GM18870 (cell line): ENCODE results near the gene PHACTR4.
"Not testable (repeated sequence)": the region's sequence is repeated elsewhere in the genome, so short reads cannot be mapped to it uniquely, and the experiment has no call there.

Source experiments
- ATAC-seq: cut with Tn5 transposase; IDR thresholded peaks from one replicate; pipeline ENCODE4 v1.9.1; 2021; ENCODE audit warnings: moderate library complexity; ENCODE audit not compliant: unreplicated experiment

Gene PHACTR4

GRCh38 chr1:28428012-28428411, 58.5 kb downstream of the PHACTR4 start:
- ATAC-seq: no peak

GRCh38 chr1:28428990-28429520, 59.5 kb downstream of the PHACTR4 start:
- no peak for ATAC-seq

- ATAC-seq: no peak
Measured at GRCh38 chr1:28436211-28436769, 66.8 kb downstream of the PHACTR4 start.

- no peak for ATAC-seq
Measured at GRCh38 chr1:28437264-28437923, 67.9 kb downstream of the PHACTR4 start.

- no peak for ATAC-seq
Measured at GRCh38 chr1:28437924-28438699, 68.6 kb downstream of the PHACTR4 start.

- ATAC-seq: no peak
Measured at GRCh38 chr1:28439320-28439719, 69.8 kb downstream of the PHACTR4 start.

GRCh38 chr1:28441674-28442073, 72.1 kb downstream of the PHACTR4 start:
- ATAC-seq: no peak

- no peak for ATAC-seq
Measured at GRCh38 chr1:28443550-28443949, 74.0 kb downstream of the PHACTR4 start.

- no peak for ATAC-seq
Measured at GRCh38 chr1:28447679-28448078, 78.1 kb downstream of the PHACTR4 start.

- not testable (repeated sequence) for ATAC-seq
Measured at GRCh38 chr1:28448094-28448611, 78.6 kb downstream of the PHACTR4 start.

GRCh38 chr1:28449904-28450303, 80.4 kb downstream of the PHACTR4 start:
- ATAC-seq: no peak

GRCh38 chr1:28450561-28450960, 81.0 kb downstream of the PHACTR4 start:
- ATAC-seq: no peak

GRCh38 chr1:28451011-28451410, 81.5 kb downstream of the PHACTR4 start:
- ATAC-seq: no peak

- ATAC-seq: no peak
Measured at GRCh38 chr1:28456078-28456477, 86.5 kb downstream of the PHACTR4 start.

GRCh38 chr1:28457678-28458077, 88.1 kb downstream of the PHACTR4 start:
- ATAC-seq: no peak

GRCh38 chr1:28458237-28459228, 89.0 kb downstream of the PHACTR4 start:
- no peak for ATAC-seq

- no peak for ATAC-seq
Measured at GRCh38 chr1:28466226-28466778, 96.8 kb downstream of the PHACTR4 start.

GRCh38 chr1:28470146-28470545, 100.6 kb downstream of the PHACTR4 start:
- ATAC-seq: no peak

GRCh38 chr1:28479497-28479896, 110.0 kb downstream of the PHACTR4 start:
- not testable (repeated sequence) for ATAC-seq

- ATAC-seq: no peak
Measured at GRCh38 chr1:28480308-28480707, 110.8 kb downstream of the PHACTR4 start.
